NCI-H2171 (cell line): ENCODE measurements around the gene ZNF451.
"Not testable (repeated sequence)": the region's sequence is repeated elsewhere in the genome, so short reads cannot be mapped to it uniquely, and the experiment has no call there.

ENCODE experiments used
- DNase-seq: peaks from one replicate; lab custom pipeline; 2025; lab: John Stamatoyannopoulos, UW

ZNF451 gene, protein sequence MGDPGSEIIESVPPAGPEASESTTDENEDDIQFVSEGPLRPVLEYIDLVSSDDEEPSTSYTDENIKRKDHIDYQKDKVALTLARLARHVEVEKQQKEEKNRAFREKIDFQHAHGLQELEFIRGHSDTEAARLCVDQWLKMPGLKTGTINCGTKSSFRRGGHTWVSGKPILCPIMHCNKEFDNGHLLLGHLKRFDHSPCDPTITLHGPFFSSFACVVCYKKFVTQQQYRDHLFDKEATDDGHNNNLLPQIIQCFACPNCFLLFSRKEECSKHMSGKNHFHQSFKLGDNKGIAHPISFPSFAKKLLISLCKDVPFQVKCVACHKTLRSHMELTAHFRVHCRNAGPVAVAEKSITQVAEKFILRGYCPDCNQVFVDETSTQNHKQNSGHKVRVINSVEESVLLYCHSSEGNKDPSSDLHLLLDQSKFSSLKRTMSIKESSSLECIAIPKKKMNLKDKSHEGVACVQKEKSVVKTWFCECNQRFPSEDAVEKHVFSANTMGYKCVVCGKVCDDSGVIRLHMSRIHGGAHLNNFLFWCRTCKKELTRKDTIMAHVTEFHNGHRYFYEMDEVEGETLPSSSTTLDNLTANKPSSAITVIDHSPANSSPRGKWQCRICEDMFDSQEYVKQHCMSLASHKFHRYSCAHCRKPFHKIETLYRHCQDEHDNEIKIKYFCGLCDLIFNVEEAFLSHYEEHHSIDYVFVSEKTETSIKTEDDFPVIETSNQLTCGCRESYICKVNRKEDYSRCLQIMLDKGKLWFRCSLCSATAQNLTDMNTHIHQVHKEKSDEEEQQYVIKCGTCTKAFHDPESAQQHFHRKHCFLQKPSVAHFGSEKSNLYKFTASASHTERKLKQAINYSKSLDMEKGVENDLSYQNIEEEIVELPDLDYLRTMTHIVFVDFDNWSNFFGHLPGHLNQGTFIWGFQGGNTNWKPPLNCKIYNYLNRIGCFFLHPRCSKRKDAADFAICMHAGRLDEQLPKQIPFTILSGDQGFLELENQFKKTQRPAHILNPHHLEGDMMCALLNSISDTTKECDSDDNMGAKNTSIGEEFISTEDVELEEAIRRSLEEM

DNA sequence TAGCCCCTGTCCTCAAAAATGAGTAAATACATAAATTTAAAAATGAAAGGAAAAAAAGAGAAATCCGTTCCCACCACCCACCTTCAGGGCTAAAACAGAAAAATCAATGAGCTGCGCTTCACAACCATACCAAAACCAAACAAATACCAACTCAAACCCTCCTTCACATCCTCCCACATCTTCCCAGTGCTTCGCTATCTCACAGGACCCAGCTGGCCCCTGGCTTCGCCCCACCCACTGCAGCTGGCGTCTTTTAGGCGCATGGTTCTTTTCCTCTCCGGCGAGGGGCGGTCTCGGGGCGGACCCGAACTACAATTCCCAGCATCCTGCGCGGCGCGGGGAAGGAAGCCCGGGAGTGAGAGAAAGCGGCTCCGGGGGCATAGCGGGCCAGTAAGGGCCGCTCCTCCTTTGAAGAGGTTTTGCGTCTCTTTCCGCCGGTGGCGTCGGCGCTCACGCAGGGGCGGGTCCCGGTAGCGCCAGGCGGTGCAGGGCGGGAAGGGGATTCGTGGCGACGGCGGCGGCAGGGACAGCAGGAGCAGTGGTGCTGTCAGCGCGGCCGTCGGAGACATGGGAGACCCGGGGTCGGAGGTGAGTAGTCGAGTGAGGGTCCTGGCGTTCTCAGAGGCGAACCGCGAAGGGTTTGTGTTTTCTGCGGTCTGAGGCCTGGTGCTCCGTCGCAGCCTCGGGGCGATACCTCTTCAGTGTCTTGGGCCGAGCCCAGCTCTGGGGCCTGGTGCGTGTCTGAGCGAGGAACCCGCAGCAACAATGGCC lies at the start of gene ZNF451:
ZNF451 (plus strand) TSS at position 502 of the 771 bp plus-strand sequence; CDS start at position 568, 66 bp downstream.
- DNase-seq = peak; percentile 96

DNA sequence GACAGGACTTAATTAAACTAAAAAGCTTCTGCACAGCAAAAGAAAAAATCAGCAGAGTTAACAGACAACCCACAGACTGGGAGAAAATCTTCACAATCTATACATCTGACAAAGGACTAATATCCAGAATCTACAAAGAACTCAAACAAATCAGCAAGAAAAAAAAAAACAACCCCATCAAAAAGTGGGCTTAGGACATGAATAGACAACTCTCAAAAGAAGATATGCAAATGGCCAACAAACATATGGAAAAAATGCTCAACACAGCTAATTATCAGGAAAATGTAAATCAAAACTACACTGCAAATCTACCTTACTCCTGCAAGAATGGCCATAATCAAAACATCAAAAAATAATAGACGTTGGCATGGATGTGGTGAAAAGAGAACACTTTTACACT lies 45.9 kb upstream of the ZNF451 start:
- not testable (repeated sequence) for DNase-seq

DNA sequence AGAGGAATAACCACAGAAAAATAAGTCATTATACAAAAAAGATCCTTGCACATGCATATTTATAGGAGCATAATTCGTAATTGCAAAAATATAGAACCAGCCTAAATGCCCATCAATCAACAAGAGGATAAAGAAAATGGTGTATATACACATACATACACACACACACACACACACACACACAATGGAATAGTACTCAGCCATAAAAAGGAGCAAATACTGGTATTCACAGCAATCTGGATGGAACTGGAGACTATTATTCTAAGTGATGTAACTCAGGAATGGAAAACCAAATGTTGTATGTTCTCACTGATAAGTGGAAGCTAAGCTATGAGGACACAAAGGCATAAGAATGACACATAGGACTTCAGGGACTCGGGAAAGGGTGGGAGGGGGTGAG lies 45.4 kb upstream of the ZNF451 start:
- DNase-seq = no peak

DNA sequence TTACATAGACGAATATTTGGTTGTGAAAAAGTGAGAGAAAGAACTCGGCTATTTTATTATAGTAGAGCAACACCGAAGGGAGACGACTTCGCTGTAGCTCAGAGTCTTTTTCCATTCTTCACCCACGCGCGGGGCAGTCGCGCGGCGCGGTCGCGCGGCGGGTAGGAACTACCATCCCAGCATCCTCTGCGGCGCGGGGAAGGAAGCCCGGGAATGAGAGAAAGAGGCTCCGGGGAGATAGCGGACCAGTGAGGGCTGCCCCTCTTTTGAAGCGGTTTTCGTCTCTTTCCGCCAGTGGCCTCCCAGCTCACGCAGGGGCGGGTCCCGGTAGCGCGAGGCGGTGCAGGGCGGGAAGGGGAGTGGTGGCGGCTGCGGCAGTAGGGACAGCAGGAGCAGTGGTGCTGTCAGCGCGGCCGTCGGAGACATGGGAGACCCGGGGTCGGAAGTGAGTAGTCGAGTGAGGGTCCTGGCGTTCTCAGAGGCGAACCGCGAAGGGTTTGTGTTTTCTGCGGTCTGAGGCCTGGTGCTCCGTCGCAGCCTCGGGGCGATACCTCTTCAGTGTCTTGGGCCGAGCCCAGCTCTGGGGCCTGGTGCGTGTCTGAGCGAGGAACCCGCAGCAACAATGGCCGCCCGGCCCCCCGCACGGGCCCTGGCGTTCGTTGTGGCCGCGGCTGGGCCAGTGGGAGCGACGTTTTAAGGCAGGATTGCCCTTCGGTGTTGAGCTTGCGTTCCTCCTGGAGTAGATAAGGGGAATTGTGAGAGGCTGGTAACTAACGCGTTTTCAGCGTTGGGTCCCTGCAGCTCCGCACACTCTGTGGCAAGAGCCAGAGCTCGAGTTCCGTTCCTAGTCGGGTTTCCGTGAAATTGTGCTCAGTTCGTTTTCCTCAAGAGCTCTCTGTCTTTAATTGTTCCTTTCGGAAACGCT lies 43.4 kb upstream of the ZNF451 start, which contains the start of gene KIAA1586:
KIAA1586 (plus strand) TSS at position 362 of the 925 bp plus-strand sequence; CDS start at position 425, 63 bp downstream.
- DNase-seq = peak; percentile 91

DNA sequence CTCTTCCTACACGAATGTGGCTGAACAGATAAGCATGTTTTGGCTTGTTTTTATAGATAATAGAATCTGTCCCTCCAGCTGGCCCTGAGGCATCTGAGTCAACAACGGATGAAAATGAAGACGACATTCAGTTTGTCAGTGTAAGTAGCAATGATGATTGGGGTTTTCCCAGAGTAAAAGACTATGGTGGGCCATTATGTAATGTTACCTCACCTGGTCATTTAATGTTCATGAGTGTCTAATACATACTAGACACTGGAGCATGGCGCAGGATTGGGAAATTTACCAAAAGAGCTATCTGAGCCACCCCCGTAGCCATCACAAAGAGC lies 42.8 kb upstream of the ZNF451 start:
- DNase-seq = not testable (repeated sequence)

DNA sequence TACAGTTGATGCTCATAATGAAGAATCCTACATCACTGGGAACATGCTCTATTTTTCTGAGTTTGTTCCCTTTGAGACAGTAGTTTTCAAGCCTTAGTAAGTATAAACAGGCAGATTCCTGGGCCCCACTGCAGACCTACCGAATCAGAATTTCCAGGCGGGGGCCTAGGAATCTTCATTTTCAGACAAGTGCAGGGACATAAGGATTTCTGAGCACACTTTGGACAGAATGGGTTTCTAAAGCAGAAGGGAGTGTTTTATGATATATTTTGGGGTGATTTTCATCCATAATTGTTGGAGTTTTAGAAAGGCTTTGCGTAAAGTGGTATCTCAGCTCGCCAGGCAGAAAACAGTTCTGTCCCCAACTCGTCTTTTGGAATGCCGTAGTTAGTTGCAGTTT lies 42.1 kb upstream of the ZNF451 start:
- not testable (repeated sequence) for DNase-seq

DNA sequence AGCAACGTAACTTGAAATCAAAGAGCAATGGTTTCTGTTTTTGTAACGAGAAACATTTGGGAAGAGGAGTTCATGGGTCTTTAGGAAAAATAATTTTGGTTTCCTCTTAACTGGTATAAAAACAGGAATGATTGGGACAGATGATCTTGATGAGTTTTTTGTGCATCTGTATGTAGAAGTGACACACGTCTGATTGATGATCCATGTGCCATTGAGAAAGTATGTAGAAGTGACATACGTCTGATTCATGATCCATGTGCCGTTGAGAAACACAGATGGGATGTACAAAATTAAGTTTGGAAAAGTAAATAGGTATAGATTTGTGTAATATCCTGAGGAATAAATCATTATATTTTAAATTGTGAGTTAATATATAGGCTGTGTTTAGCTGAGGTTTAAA lies 41.4 kb upstream of the ZNF451 start:
- DNase-seq = no peak

DNA sequence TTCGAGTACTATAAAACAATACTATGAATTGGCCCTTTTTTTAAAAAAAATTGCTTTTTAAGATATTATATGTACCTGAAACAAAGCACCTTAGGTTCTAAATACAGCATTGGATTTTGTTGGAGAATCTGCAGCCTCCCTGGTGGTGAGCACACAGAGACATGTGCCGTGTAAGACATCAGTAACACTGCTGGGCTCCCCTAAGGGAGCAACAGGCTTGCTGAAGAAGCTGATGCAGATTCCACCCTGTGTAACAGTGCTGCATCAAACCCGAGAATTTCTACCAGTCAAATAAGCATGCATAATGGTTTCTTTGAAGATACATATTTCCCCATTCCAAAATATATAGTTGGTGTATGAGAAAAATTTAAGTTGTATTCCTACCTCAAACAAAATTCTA lies 26.1 kb upstream of the ZNF451 start:
- DNase-seq = no peak

DNA sequence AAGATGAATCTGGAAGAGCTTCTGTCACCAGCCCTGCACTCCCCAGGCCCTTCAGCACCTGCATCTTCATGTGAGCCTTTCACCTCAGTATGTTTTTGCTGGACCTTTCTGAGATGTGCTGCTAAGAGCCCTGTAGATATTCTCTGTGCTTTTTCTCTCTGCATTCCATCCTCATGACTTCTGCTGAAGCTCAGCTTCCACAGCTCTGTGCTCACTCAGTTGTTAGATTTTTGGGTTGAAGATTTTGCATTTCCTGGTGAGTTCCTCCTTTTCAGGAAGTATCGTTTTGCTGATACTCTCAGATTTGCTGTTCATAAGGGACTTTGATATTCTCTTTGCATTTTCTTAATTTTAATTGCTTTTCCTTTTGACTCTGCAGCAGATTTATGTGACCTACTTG lies 25.2 kb upstream of the ZNF451 start:
- DNase-seq = no peak

DNA sequence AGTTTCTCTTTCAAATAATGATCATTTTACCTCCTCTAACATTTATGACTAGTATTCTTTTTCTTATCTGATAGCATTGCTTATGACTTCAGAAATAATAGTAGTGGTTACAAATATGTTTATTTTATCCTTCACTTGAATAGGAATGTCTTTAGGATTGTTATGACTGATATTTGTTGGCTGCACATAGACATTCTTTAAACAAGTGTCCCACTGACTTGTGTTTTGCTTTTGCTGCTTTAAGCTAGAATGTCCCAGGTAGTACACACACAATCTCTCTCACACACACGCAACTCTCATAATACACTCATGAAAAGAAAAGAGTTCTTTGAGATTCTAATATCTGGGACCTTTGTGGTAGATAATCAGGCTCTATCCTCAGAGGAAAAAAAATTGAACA lies 21.9 kb upstream of the ZNF451 start:
- DNase-seq = no peak

DNA sequence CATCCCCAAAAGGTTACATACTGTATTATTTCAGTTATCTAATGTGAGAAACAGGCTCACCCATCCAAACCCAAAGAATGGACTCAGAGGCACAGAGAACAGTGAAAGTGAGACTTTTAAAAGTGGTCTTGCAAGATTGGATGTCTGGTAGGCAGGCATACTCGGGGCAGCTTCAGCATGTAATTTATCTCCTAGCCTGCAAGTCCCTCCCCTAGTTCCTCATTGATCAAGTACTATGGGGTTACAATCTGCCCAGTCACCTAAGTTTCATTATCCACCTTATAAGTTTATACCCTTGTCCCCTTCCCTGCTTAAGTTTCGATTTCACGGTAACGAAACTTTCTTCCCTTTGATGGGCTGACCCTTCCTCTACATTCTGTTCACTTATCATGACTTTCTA lies 20.8 kb upstream of the ZNF451 start:
- DNase-seq = no peak

DNA sequence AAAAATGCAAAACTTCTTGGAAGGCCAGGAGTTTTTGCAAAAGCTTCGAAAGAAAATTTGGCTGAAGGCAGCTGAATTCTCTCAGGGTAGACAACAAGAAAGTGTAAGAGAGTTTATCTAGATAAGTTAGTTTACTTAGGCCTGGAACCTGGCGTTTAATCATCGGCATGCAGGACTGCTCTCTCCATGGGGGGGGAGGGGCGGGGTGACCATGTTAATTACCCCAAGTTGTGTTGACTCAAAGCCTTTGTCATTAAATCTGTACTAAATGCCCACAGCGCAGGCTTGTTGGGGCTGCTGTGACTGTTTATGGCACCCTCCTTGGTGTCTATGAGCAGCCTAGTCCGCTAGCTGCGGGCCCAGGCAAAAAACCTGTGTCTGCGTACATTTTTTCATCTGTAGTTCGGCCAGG lies 20.1 kb upstream of the ZNF451 start:
- DNase-seq = no peak

DNA sequence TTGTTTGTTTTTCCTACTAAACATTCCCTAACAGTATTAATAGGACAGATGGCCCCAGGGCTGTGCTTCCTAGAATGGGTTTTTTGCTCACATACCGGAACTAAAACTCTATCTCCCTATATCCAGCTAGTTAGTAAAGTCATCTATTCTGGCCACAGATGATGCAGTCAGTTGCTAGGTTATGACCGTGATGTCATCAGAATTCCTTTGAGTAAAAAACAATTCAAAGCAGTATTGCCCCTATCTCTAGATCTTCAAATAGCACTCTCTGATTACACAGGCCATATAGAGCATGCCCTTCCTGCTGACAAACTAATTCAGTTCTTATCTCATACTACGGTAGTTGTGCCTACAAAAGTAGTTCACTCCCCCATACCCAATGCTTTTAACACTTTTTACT lies 17.9 kb upstream of the ZNF451 start:
- no peak for DNase-seq

DNA sequence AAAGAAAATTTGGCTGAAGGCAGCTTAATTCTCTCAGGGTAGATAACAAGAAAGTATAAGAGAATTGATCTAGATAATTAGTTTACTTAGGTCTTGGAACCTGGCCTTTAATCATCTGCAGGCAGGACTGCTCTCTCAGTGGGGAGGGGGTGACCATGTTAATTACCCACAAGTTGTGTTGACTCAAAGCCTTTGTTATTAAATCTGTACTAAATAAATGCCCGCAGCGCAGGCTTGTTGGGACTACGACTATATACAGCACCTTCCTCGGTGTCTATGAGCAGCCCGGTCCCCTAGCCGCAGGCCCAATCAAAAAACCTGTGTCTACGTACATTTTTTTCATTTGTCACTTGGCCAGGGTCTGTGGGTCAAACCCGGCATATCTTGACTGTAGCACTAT lies 15.6 kb upstream of the ZNF451 start:
- no peak for DNase-seq

DNA sequence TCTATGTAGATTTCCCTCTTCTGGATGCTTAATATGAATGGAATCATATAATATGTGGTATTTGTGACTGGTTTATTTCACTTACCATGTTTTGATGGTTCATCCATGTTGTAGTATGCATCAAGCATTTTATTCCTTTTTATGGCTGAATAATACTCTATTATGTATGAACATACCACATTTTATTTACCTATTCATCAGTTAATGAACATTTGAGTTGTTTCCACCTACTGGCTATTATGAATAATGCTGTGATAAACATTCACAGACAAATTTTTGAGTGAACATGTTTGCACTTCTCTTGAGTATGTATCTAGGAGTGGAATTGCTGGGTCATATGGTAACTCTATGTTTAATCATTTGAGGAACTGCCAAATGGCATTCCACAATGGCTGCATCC lies 14.9 kb upstream of the ZNF451 start:
- no peak for DNase-seq

DNA sequence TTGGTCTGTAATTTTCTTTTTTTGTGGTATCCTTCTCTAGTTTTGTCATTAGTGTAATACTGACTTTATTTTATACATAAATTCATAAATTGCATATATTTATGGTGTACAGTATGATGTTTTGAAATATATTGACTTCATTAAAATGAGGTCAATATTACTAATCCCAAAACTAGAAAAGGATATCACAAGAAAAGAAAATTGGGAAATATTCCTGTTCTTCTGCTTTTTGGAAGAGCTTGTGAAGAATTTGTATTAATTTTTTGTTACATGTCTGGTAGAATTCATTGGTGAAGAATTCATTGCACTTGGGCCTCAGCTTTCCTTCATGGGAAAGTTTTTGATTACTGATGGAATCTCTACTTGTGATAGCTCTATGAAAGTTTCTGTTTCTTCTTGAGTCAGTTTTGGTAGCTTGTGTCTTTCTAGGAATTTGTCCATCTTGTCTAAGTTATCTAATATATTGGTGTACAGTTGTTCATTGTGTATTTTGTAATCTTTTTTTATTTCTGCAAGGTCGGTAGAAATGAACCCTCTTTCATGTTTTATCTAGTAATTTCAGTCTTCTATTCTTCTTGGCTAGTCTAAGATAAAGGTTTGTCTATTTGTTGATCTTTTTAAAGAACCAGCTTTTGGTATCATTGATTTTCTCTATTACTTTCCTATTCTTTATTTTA lies 11.3 kb upstream of the ZNF451 start:
- DNase-seq = no peak

DNA sequence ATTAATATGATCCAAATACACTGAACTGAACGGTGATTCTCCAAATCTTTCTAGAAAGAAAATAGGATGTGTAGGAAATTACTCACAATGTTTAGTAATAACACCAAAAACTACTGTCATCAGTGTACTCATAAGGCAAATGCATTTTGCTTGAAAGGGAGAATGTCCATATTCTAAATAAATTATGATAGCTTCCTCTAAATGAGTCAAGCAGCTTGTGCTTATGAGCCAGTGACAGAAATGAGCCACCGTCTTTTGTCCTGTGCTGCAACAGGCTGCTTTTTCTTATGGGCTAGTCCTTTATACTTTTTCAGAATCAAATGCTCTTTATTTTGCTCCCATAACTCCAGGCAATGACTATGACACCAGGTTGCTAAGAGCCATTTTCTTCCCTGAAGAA lies 4.5 kb upstream of the ZNF451 start:
- DNase-seq = no peak

DNA sequence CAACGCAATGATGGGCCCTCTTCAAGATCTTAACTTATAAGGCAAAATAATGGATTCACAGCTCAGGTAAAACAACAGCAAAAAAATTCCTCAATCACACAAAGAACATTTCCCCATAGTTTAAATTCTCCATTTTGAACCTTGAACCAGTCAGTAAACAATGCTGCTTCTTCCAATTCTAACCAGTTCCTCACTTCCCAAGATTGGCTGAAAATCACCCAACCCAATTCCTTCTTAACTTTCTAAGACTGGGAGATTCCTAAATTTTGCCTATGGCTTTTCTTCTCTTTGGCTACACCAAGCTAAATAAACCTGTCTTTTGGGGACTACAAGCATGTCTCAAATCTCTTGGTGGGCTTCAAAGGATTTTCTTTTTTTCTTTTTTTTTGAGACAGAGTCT lies 3.1 kb upstream of the ZNF451 start:
- DNase-seq = no peak

DNA sequence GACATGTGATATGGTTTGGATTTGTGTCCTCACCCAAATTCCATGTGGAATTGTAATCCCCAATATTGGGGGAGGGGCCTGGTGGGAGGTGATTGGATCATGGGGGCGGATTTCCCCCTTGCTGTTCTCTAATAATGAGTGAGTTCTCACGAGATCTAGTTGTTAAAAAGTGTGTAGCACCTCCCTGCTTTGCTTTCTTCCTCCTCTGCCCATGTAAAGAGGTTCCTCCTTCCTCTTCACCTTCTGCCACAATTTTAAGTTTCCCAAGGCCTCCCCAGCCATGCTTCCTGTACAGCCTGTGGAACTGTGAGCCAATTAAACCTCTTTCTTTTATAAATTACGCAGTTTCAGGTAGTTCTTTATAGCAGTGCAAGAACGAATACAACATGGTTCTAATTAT lies 2.1 kb upstream of the ZNF451 start:
- no peak for DNase-seq

DNA sequence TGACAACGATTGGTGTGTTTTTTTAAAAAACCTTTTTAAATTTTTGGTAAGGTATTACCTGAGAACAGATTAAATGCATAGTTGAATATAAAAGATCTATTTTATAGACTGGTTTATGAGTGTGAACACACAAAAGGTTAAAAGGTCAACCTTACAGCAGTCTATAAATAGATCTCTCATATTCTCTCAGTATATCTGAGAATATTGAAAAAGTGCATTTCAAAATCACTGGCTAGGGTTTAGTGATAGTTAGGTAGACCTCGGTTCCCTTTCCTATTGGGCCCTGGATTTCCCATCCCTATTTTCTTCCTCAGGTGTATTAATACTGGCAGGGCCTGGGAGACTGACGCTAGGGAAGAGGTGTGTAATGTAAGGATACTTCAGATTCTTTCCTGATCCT lies 723 bp upstream of the ZNF451 start:
- no peak for DNase-seq
